HepG2 (cell line): ENCODE results near the gene LRIG1. TPM values are rescaled to one million over a fixed set of nuclear protein-coding genes. Genes with fewer than 3 reads are reported as not detected.

Experiments used
- ATAC-seq: fragments of 200-7000 bp; cut with Tn5 transposase; 3 replicates; pipeline ENCODE4 v1.9.1; 2020; ENCODE audit warnings: mild to moderate bottlenecking, moderate library complexity
- BruUV-seq: library from RNA; stranded (reverse); fragments of 400-500 nt; replicated peaks from 2 replicates; lab custom pipeline; 2021; lab: Mats Ljungman, UMichigan
- CTCF ChIA-PET: fragments of 300-600 bp; formaldehyde crosslinking; extraction: SDS; loops from one replicate; lab custom pipeline; 2021; ENCODE audit warnings: low total read pairs, inconsistent platforms, low intra/inter-chr PET ratio; lab: Yijun Ruan, JAX
- POLR2A ChIA-PET: fragments of 350-600 bp; sonication (Branson Sonifier 250); formaldehyde crosslinking; loops from one replicate; lab custom pipeline; 2020; ENCODE audit warnings: antibody characterized with exemption, inconsistent platforms; lab: Yijun Ruan, JAX
- DNase-seq: peaks from one replicate; pipeline ENCODE4 v3.0.0-alpha.2; 2015; ENCODE audit warnings: low spot score
- FAIRE-seq: peaks from 3 replicates; lab custom pipeline; 2011; peaks lifted over from hg19 to GRCh38; lab: Jason Lieb, UNC
- H2AFZ ChIP-seq: one replicate; pipeline ENCODE4 v1.6.1; 2011; ENCODE audit warnings: low read length, inconsistent platforms
- H3K27ac ChIP-seq: fragments of 300-600 bp; 3 replicates; pipeline ENCODE4 v1.8.0; 2011; ENCODE audit warnings: mixed run types, mild to moderate bottlenecking, mixed read lengths, low read length, inconsistent platforms; ENCODE audit not compliant: insufficient read depth; ENCODE audit errors: extremely low read length
- H3K27me3 ChIP-seq, 2 experiments: fragments of 200-600 bp in 1 of 2; 2 replicates in 1 of 2; 3 replicates in 1 of 2; pipeline versions ENCODE4 v1.6.0 to v1.8.0; 2011; ENCODE audit warnings: low read length in 2 of 2, mild to moderate bottlenecking in 2 of 2, moderate library complexity in 2 of 2, inconsistent platforms in 1 of 2; ENCODE audit not compliant: insufficient read depth in 2 of 2, control insufficient read depth in 1 of 2
- H3K36me3 ChIP-seq, 2 experiments: fragments of 200-600 bp in 1 of 2; replicated peaks in 1 of 2; 2 replicates in 1 of 2; 3 replicates in 1 of 2; pipeline versions ENCODE4 v1.5.1 to v1.8.0; 2011; ENCODE audit warnings: low read length in 2 of 2, inconsistent platforms in 1 of 2; ENCODE audit not compliant: insufficient read depth in 2 of 2, control insufficient read depth in 1 of 2
- H3K4me1 ChIP-seq: 2 replicates; pipeline ENCODE4 v1.5.1; 2012; ENCODE audit warnings: low read length, inconsistent platforms; ENCODE audit not compliant: insufficient read depth
- H3K4me2 ChIP-seq: 2 replicates; pipeline ENCODE4 v1.6.0; 2011; ENCODE audit warnings: low read depth, low read length, inconsistent platforms
- H3K4me3 ChIP-seq, 3 experiments: fragments of 200-600 bp in 1 of 3; sonication (generic), shearing (Covaris generic) in 1 of 3; replicated peaks in 1 of 3; 2 replicates each; pipeline ENCODE4 v1.5.1; 2011 to 2016; ENCODE audit warnings: low read length in 3 of 3, inconsistent platforms in 2 of 3, low read depth in 2 of 3, mild to moderate bottlenecking in 2 of 3, control low read depth in 1 of 3, mixed read lengths in 1 of 3; ENCODE audit not compliant: insufficient read depth in 1 of 3
- H3K79me2 ChIP-seq: one replicate; pipeline ENCODE4 v1.6.1; 2011; ENCODE audit warnings: low read length, inconsistent platforms; ENCODE audit not compliant: insufficient read depth
- H3K9ac ChIP-seq: 2 replicates; pipeline ENCODE4 v1.6.0; 2011; ENCODE audit warnings: mild to moderate bottlenecking, low read depth, low read length, inconsistent platforms; ENCODE audit not compliant: insufficient read depth
- H3K9me3 ChIP-seq: 2 replicates; pipeline ENCODE4 v1.5.1; 2012; ENCODE audit warnings: mild to moderate bottlenecking, low read length
- H4K20me1 ChIP-seq: 2 replicates; pipeline ENCODE4 v1.6.0; 2011; ENCODE audit warnings: inconsistent platforms, mild to moderate bottlenecking, low read length, moderate library complexity; ENCODE audit not compliant: insufficient read depth
- PHF5A ChIP-seq: IDR thresholded peaks from one replicate; pipeline ENCODE4 v1.6.1; 2018; ENCODE audit warnings: low read depth, missing genetic modification reagents; ENCODE audit not compliant: unreplicated experiment
- ZBTB34 ChIP-seq: sonication (generic); formaldehyde crosslinking; IDR thresholded peaks from 2 replicates; pipeline ENCODE4 v1.8.0; 2022; ENCODE audit warnings: mild to moderate bottlenecking, missing genetic modification reagents
- ZNF225 ChIP-seq: sonication (generic); formaldehyde crosslinking; IDR thresholded peaks from 2 replicates; pipeline ENCODE4 v1.4.0; 2020; ENCODE audit warnings: mild to moderate bottlenecking, missing genetic modification reagents
- ZNF543 ChIP-seq: sonication (generic); formaldehyde crosslinking; IDR thresholded peaks from 2 replicates; pipeline ENCODE4 v1.4.0; 2020; ENCODE audit warnings: mild to moderate bottlenecking, missing genetic modification reagents
- ZNF607 ChIP-seq: sonication (generic); formaldehyde crosslinking; IDR thresholded peaks from 2 replicates; pipeline ENCODE4 v1.5.1; 2020; ENCODE audit warnings: missing genetic modification reagents, mild to moderate bottlenecking, borderline replicate concordance
- ZNF773 ChIP-seq: sonication (generic); formaldehyde crosslinking; IDR thresholded peaks from 2 replicates; pipeline ENCODE4 v1.4.0; 2020; ENCODE audit warnings: missing genetic modification reagents, borderline replicate concordance
- ZSCAN21 ChIP-seq: sonication (generic); formaldehyde crosslinking; IDR thresholded peaks from 2 replicates; pipeline ENCODE4 v1.8.0; 2022; ENCODE audit warnings: mild to moderate bottlenecking, missing genetic modification reagents, moderate library complexity, borderline replicate concordance
- WGBS: methylation state at CpG from one replicate; pipeline ENCODE4 v1.1.6; 2017; ENCODE audit warnings: low lambda C conversion rate; 5-methylcytosine and 5-hydroxymethylcytosine counted together
- in situ Hi-C: cut with HindIII; loops from 2 replicates; pipeline ENCODE4 v1.10.0; 2017; ENCODE audit warnings: low pct_unique_long_range_greater_than_20kb; ENCODE audit not compliant: extremely low pct_ligation_motif_present
- intact Hi-C: fragments of 100-400 bp; cut with micrococcal nuclease; formaldehyde crosslinking; loops from one replicate; pipeline ENCODE4 v1.10.0; 2022; ENCODE audit not compliant: unreplicated experiment
- polyA plus RNA-seq, 8 experiments: library from polyadenylated mRNA; depleted of rRNA in 3 of 8; stranded (reverse) in 7 of 8; unstranded in 1 of 8; fragments of >200 nt; fragmentation: Illumina TruSeq in 4 of 8; extraction: Trizol in 4 of 8; gene quantifications; 2 replicates each; pipeline versions ENCODE4 v1.2.1 to v1.2.3, GENCODE V29; 2011 to 2016; ENCODE audit warnings: low read depth in 4 of 8, missing spikeins in 1 of 8, mixed read lengths in 1 of 8; ENCODE audit not compliant: insufficient read depth in 1 of 8
- total RNA-seq, 5 experiments: library from RNA; depleted of rRNA; stranded (reverse); fragments of >200 nt; fragmentation: Illumina TruSeq; extraction: Trizol; gene quantifications; 2 replicates each; pipeline ENCODE4 v1.2.3, GENCODE V29; 2016; ENCODE audit warnings: low read depth in 1 of 5
- TF ChIP-seq, protein P1 (sequence below): sonication (generic); formaldehyde crosslinking; IDR thresholded peaks from 2 replicates; pipeline ENCODE4 v1.4.0; 2020; ENCODE audit warnings: missing genetic modification reagents

LRIG1 gene
- total and polyA plus RNA-seq, 2 of the 13 experiments (the other 11 are each of a cell fraction or from before 2014, with no cell fraction given): 17.8 to 24.8 TPM

GRCh38 chr3:66411961-66412887, 88.6 kb downstream of the LRIG1 start:
- Histone ChIP-seq H3K9ac (no peak overlapping the region), H3K4me2 (no peak overlapping the region), H3K27me3 (no peaks in the 10 kb centered on the region), H3K9me3 (no peaks in the 10 kb centered on the region), H2AFZ (no peak overlapping the region), H3K36me3 (peaks cover 33 to 67% of the 10 kb centered on the region in 2 experiments), H3K4me3 (no peak overlapping the region), H3K4me1 (peaks cover 9% of the 10 kb centered on the region), H4K20me1 (no peaks in the 10 kb centered on the region), H3K79me2 (no peaks in the 10 kb centered on the region), H3K27ac (no peak overlapping the region)
- 92% methylated on average over 21 of the region's 24 CpGs for WGBS
- no peak for ATAC-seq
- no peak for FAIRE-seq
- TF ChIP-seq ZSCAN21 (CRISPR knock-in tag) (no peak), ZNF225 (0 out of 2 replicates have a peak, but pooled peaks have one; percentile 25), ZNF607 (CRISPR knock-in tag) (no peak), ZNF543 (CRISPR knock-in tag) (no peak), PHF5A (CRISPR knock-in tag) (no peak), ZNF773 (CRISPR knock-in tag) (no peak), ZBTB34 (CRISPR knock-in tag) (no peak)
- TF ChIP-seq, protein P1, sequence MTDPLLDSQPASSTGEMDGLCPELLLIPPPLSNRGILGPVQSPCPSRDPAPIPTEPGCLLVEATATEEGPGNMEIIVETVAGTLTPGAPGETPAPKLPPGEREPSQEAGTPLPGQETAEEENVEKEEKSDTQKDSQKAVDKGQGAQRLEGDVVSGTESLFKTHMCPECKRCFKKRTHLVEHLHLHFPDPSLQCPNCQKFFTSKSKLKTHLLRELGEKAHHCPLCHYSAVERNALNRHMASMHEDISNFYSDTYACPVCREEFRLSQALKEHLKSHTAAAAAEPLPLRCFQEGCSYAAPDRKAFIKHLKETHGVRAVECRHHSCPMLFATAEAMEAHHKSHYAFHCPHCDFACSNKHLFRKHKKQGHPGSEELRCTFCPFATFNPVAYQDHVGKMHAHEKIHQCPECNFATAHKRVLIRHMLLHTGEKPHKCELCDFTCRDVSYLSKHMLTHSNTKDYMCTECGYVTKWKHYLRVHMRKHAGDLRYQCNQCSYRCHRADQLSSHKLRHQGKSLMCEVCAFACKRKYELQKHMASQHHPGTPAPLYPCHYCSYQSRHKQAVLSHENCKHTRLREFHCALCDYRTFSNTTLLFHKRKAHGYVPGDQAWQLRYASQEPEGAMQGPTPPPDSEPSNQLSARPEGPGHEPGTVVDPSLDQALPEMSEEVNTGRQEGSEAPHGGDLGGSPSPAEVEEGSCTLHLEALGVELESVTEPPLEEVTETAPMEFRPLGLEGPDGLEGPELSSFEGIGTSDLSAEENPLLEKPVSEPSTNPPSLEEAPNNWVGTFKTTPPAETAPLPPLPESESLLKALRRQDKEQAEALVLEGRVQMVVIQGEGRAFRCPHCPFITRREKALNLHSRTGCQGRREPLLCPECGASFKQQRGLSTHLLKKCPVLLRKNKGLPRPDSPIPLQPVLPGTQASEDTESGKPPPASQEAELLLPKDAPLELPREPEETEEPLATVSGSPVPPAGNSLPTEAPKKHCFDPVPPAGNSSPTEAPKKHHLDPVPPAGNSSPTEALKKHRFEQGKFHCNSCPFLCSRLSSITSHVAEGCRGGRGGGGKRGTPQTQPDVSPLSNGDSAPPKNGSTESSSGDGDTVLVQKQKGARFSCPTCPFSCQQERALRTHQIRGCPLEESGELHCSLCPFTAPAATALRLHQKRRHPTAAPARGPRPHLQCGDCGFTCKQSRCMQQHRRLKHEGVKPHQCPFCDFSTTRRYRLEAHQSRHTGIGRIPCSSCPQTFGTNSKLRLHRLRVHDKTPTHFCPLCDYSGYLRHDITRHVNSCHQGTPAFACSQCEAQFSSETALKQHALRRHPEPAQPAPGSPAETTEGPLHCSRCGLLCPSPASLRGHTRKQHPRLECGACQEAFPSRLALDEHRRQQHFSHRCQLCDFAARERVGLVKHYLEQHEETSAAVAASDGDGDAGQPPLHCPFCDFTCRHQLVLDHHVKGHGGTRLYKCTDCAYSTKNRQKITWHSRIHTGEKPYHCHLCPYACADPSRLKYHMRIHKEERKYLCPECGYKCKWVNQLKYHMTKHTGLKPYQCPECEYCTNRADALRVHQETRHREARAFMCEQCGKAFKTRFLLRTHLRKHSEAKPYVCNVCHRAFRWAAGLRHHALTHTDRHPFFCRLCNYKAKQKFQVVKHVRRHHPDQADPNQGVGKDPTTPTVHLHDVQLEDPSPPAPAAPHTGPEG: no peak
- POLR2A ChIA-PET: no interaction called here
- DNase-seq: no peak
- no TSS peak for BruUV-seq
- CTCF ChIA-PET: no interaction called here
- intact Hi-C loops (no loop called here), in situ Hi-C loops (no loop called here)
